Astrocyte (in vitro differentiated cells and primary cell): ENCODE measurements around the gene RAP1GAP. TPM values are rescaled to one million over a fixed set of nuclear protein-coding genes. Genes with fewer than 3 reads are reported as not detected.

Experiments
- DNase-seq: peaks from one replicate; pipeline ENCODE4 v3.0.0-alpha.2; 2010; ENCODE audit warnings: low read depth
- FAIRE-seq: peaks from 2 replicates; lab custom pipeline; 2011; peaks lifted over from hg19 to GRCh38; lab: Jason Lieb, UNC
- H2AFZ ChIP-seq: 2 replicates; pipeline ENCODE4 v1.6.0; 2012; ENCODE audit warnings: low read depth, low read length, inconsistent platforms
- H3K27ac ChIP-seq: 2 replicates; pipeline ENCODE4 v1.5.1; 2011; ENCODE audit warnings: low read depth, low read length, inconsistent platforms
- H3K27me3 ChIP-seq: 2 replicates; pipeline ENCODE4 v1.6.0; 2011; ENCODE audit warnings: low read length, inconsistent platforms; ENCODE audit not compliant: insufficient read depth
- H3K36me3 ChIP-seq: 2 replicates; pipeline ENCODE4 v1.5.1; 2011; ENCODE audit warnings: low read length, inconsistent platforms; ENCODE audit not compliant: insufficient read depth
- H3K4me1 ChIP-seq: 2 replicates; pipeline ENCODE4 v1.5.1; 2011; ENCODE audit warnings: low read length, inconsistent platforms; ENCODE audit not compliant: insufficient read depth
- H3K4me2 ChIP-seq: 2 replicates; pipeline ENCODE4 v1.6.0; 2012; ENCODE audit warnings: low read length, inconsistent platforms
- H3K4me3 ChIP-seq: 2 replicates; pipeline ENCODE4 v1.5.1; 2011; ENCODE audit warnings: low read depth, mild to moderate bottlenecking, low read length, inconsistent platforms; ENCODE audit not compliant: insufficient read depth
- H3K79me2 ChIP-seq: 2 replicates; pipeline ENCODE4 v1.6.0; 2012; ENCODE audit warnings: mild to moderate bottlenecking, low read length, inconsistent platforms; ENCODE audit not compliant: insufficient read depth
- H3K9ac ChIP-seq: 2 replicates; pipeline ENCODE4 v1.6.0; 2012; ENCODE audit warnings: mild to moderate bottlenecking, low read length, inconsistent platforms
- H3K9me3 ChIP-seq: 2 replicates; pipeline ENCODE4 v1.5.1; 2012; ENCODE audit warnings: low read depth, mild to moderate bottlenecking, low read length, inconsistent platforms; ENCODE audit not compliant: insufficient read depth
- H4K20me1 ChIP-seq: 2 replicates; pipeline ENCODE4 v1.6.0; 2012; ENCODE audit warnings: low read length, inconsistent platforms; ENCODE audit not compliant: insufficient read depth
- H3K27ac Mint-ChIP-seq: one replicate; pipeline ENCODE4 v1.8.0; 2021; ENCODE audit warnings: mild to moderate bottlenecking, mixed read lengths; ENCODE audit not compliant: unreplicated experiment
- H3K27me3 Mint-ChIP-seq: one replicate; pipeline ENCODE4 v1.8.0; 2021; ENCODE audit warnings: low read depth, mixed read lengths; ENCODE audit not compliant: unreplicated experiment
- H3K36me3 Mint-ChIP-seq: one replicate; pipeline ENCODE4 v1.8.0; 2021; ENCODE audit warnings: low read depth, mixed read lengths; ENCODE audit not compliant: unreplicated experiment
- H3K4me1 Mint-ChIP-seq: one replicate; pipeline ENCODE4 v1.8.0; 2021; ENCODE audit warnings: low read depth, mixed read lengths; ENCODE audit not compliant: unreplicated experiment
- H3K4me3 Mint-ChIP-seq: one replicate; pipeline ENCODE4 v1.8.0; 2021; ENCODE audit warnings: mild to moderate bottlenecking, moderate library complexity, mixed read lengths; ENCODE audit not compliant: unreplicated experiment
- H3K9me3 Mint-ChIP-seq: one replicate; pipeline ENCODE4 v1.8.0; 2021; ENCODE audit warnings: mild to moderate bottlenecking, mixed read lengths; ENCODE audit not compliant: unreplicated experiment
- EZH2 ChIP-seq: IDR thresholded peaks from 2 replicates; pipeline ENCODE4 v1.6.1; 2012; ENCODE audit warnings: mild to moderate bottlenecking, low read length, inconsistent platforms; ENCODE audit not compliant: insufficient read depth
- total RNA-seq: library from RNA; stranded (reverse); gene quantifications from 2 replicates; pipeline ENCODE4 v1.2.1, GENCODE V29; 2021
- TF ChIP-seq, protein P1 (sequence below): IDR thresholded peaks from 2 replicates; pipeline ENCODE4 v1.5.1; 2011; ENCODE audit warnings: low read depth, mild to moderate bottlenecking, inconsistent platforms, low read length, moderate library complexity; ENCODE audit not compliant: insufficient read depth

Gene RAP1GAP
- total RNA-seq, 1 donor from 2014 or later, result 3.2 TPM

DNA sequence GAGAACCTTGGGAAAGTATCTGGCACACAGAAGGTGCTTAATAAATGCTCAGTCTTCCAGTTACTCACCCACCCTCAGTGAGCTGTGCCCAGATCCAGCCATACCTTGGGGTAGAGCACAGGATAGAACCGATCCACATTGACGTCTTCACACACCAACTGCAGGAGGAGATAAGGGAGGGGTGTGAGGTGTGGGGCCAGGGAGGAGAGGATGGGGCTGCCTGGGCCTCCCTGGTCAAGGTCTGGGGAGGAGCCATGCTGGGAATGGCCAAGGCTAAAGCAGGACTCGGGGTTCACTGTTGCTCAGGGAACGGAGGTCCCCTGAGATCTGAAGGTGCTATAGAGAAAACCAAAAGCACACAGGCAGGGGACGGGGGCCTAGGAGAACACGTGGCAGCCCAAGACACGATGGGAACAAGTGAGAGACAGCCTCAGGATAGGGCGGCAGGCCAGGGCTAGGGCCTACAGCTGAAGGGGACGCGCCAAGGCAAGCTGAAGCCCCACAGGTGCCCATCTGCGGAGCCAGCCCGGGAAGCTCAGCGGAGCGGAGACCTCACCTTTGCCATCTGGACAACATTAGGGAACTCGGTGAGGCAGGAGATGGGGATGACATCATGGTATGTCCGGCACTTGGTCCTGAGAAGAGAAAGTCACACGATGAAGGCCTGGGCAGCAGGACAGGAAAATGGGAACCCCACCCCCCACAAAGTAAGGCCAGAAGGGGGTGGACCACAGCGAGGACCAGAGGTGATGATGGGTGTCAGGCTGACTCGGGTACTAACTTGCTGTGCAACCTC is 55.9 kb downstream of the RAP1GAP start:
- no peak overlapping the region for H3K4me3 Mint-ChIP-seq
- H3K27me3 Mint-ChIP-seq, result peaks cover 42% of the 10 kb centered on the region
- Histone ChIP-seq H3K4me3 (no peak overlapping the region), H3K4me1 (no peaks in the 10 kb centered on the region), H3K9me3 (no peaks in the 10 kb centered on the region), H3K79me2 (no peaks in the 10 kb centered on the region), H4K20me1 (no peaks in the 10 kb centered on the region), H3K27me3 (peaks cover 8% of the 10 kb centered on the region), H3K4me2 (no peak overlapping the region), H3K36me3 (no peaks in the 10 kb centered on the region), H3K9ac (no peak overlapping the region), H3K27ac (no peak overlapping the region), H2AFZ (no peak overlapping the region)
- no peak for FAIRE-seq
- no peak for TF ChIP-seq EZH2
- TF ChIP-seq, protein P1, sequence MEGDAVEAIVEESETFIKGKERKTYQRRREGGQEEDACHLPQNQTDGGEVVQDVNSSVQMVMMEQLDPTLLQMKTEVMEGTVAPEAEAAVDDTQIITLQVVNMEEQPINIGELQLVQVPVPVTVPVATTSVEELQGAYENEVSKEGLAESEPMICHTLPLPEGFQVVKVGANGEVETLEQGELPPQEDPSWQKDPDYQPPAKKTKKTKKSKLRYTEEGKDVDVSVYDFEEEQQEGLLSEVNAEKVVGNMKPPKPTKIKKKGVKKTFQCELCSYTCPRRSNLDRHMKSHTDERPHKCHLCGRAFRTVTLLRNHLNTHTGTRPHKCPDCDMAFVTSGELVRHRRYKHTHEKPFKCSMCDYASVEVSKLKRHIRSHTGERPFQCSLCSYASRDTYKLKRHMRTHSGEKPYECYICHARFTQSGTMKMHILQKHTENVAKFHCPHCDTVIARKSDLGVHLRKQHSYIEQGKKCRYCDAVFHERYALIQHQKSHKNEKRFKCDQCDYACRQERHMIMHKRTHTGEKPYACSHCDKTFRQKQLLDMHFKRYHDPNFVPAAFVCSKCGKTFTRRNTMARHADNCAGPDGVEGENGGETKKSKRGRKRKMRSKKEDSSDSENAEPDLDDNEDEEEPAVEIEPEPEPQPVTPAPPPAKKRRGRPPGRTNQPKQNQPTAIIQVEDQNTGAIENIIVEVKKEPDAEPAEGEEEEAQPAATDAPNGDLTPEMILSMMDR, result no peak
- no peak overlapping the region for H3K27ac Mint-ChIP-seq
- H3K4me1 Mint-ChIP-seq, result no peaks in the 10 kb centered on the region
- no peaks in the 10 kb centered on the region for H3K36me3 Mint-ChIP-seq
- H3K9me3 Mint-ChIP-seq, result no peaks in the 10 kb centered on the region
- DNase-seq, result no peak

DNA sequence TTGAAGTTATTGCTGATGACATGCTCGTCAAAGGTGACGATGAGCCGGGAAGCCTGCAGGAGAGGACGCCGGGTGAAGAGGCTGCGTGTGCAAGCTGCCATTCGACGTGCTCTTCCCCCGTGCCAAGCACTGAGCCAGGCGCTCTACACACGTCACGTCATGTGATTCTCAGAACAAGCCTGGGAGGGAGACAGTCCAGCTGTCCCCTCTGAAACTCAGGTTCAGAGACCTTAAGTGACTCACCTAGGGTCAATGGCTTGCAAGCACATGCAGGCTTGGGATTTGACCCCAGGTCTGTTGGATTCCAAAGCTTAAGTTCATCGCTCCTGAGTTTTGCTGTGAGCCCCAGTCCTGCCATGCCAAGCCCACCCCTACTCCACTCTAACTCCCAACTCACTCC is 57.1 kb downstream of the RAP1GAP start:
- Mint-ChIP-seq H3K4me1 (no peaks in the 10 kb centered on the region), H3K9me3 (no peaks in the 10 kb centered on the region), H3K27me3 (peaks cover 50% of the 10 kb centered on the region), H3K4me3 (no peak overlapping the region), H3K36me3 (no peaks in the 10 kb centered on the region), H3K27ac (no peak overlapping the region)
- H3K4me3 ChIP-seq, result no peak overlapping the region
- H3K79me2 ChIP-seq, result no peaks in the 10 kb centered on the region
- TF ChIP-seq, protein P1, result no peak
- no peak for TF ChIP-seq EZH2
- no peaks in the 10 kb centered on the region for H3K9me3 ChIP-seq
- H4K20me1 ChIP-seq, result no peaks in the 10 kb centered on the region
- no peaks in the 10 kb centered on the region for H3K36me3 ChIP-seq
- FAIRE-seq (no peak), DNase-seq (no peak)
- H3K4me2 ChIP-seq, result no peak overlapping the region
- H2AFZ ChIP-seq, result no peak overlapping the region
- no peak overlapping the region for H3K9ac ChIP-seq
- H3K4me1 ChIP-seq, result no peaks in the 10 kb centered on the region
- H3K27me3 ChIP-seq, result peaks cover 8% of the 10 kb centered on the region
- H3K27ac ChIP-seq, result no peak overlapping the region
